ENCODE data around the gene C2orf78. TPM values are rescaled to one million over a fixed set of nuclear protein-coding genes. Genes with fewer than 3 reads are reported as not detected.
A peak's percentile ranks its signal among the peaks of the same experiment; 100 is the strongest.

The C2orf78 gene
- total and polyA plus RNA-seq, 9 of the 15 experiments (the other 6 are each of a cell fraction or from before 2014, with no cell fraction given) = 0.04 to 0.28 (median 0.20) TPM

GRCh38 chr2:73736855-73737779, 46.9 kb upstream of the C2orf78 start, which contains the start of gene TPRKB (continued):
- TF ChIP-seq HBP1 (CRISPR knock-in tag; IDR thresholded peaks at IDR 0.05) (no peak), LCOR (CRISPR knock-in tag; IDR thresholded peaks at IDR 0.05) (peak; percentile 91), GATA2 (CRISPR knock-in tag; IDR thresholded peaks at IDR 0.05) (no peak), ZNF280B (CRISPR knock-in tag; IDR thresholded peaks at IDR 0.05) (no peak), ELK3 (CRISPR knock-in tag; IDR thresholded peaks at IDR 0.05) (no peak), THAP12 (CRISPR knock-in tag; IDR thresholded peaks at IDR 0.05) (peak; percentile 44; the same call in 1 of the 2 replicates), KDM2B (CRISPR knock-in tag; IDR thresholded peaks at IDR 0.05) (0 out of 2 replicates have a peak, but pooled peaks have one; percentile 31), ZBTB11 (CRISPR knock-in tag; IDR thresholded peaks at IDR 0.05) (peak; percentile 86 to 98 (median 93); a peak in 5 of 6 replicates), KLF13 (tag; IDR thresholded peaks at IDR 0.05; ENCODE audit: borderline replicate concordance, low read depth) (peak; percentile 15; the same call in 1 of the 2 replicates)
